H9 (cell line): Measurements from ENCODE around the gene GSN. TPM values are rescaled to one million over a fixed set of nuclear protein-coding genes. Genes with fewer than 3 reads are reported as not detected.

ENCODE experiments used
- DNase-seq: peaks from one replicate; pipeline ENCODE4 v3.0.0-alpha.2; 2017
- H2AFZ ChIP-seq: one replicate; pipeline ENCODE4 v1.6.1; 2013; ENCODE audit warnings: mild to moderate bottlenecking, low read length, control low read depth, moderate library complexity
- H2AK5ac ChIP-seq: 2 replicates; pipeline ENCODE4 v1.6.1; 2013; ENCODE audit warnings: low read length, control low read depth, mixed read lengths; ENCODE audit not compliant: insufficient read length
- H2BK120ac ChIP-seq: one replicate; pipeline ENCODE4 v1.6.1; 2013; ENCODE audit warnings: low read depth, mild to moderate bottlenecking, low read length, control low read depth, inconsistent platforms; ENCODE audit not compliant: poor library complexity, severe bottlenecking
- H2BK12ac ChIP-seq: 2 replicates; pipeline ENCODE4 v1.6.1; 2013; ENCODE audit warnings: low read length, control low read depth, mixed read lengths, low read depth; ENCODE audit not compliant: insufficient read length
- H2BK15ac ChIP-seq: 2 replicates; pipeline ENCODE4 v1.6.1; 2013; ENCODE audit warnings: low read depth, low read length, control low read depth
- H2BK20ac ChIP-seq: one replicate; pipeline ENCODE4 v1.6.1; 2013; ENCODE audit warnings: low read depth, mild to moderate bottlenecking, low read length, control low read depth, inconsistent platforms; ENCODE audit not compliant: poor library complexity, severe bottlenecking
- H2BK5ac ChIP-seq: 2 replicates; pipeline ENCODE4 v1.6.1; 2013; ENCODE audit warnings: low read length, control low read depth, mixed read lengths; ENCODE audit not compliant: insufficient read length
- H3K14ac ChIP-seq: 2 replicates; pipeline ENCODE4 v1.6.1; 2013; ENCODE audit warnings: low read length, control low read depth; ENCODE audit not compliant: insufficient read depth
- H3K18ac ChIP-seq: 2 replicates; pipeline ENCODE4 v1.6.1; 2013; ENCODE audit warnings: low read depth, mild to moderate bottlenecking, mixed read lengths, low read length, control low read depth; ENCODE audit not compliant: insufficient read length
- H3K23ac ChIP-seq: 2 replicates; pipeline ENCODE4 v1.6.1; 2013; ENCODE audit warnings: low read length, control low read depth, mixed read lengths, low read depth; ENCODE audit not compliant: insufficient read length
- H3K23me2 ChIP-seq: 2 replicates; pipeline ENCODE4 v1.6.1; 2013; ENCODE audit warnings: low read depth, mild to moderate bottlenecking, mixed read lengths, low read length, control low read depth; ENCODE audit not compliant: insufficient read length, poor library complexity, severe bottlenecking
- H3K27ac ChIP-seq: 2 replicates; pipeline ENCODE4 v1.5.1; 2013; ENCODE audit warnings: low read length, control low read depth, mixed read lengths, low read depth; ENCODE audit not compliant: insufficient read length
- H3K27me3 ChIP-seq: 2 replicates; pipeline ENCODE4 v1.6.1; 2013; ENCODE audit warnings: low read length, control low read depth, inconsistent platforms; ENCODE audit not compliant: insufficient read depth
- H3K4ac ChIP-seq: 2 replicates; pipeline ENCODE4 v1.6.1; 2013; ENCODE audit warnings: low read depth, mild to moderate bottlenecking, control low read depth, inconsistent platforms, low read length, moderate library complexity
- H3K4me1 ChIP-seq: 2 replicates; pipeline ENCODE4 v1.6.1; 2013; ENCODE audit warnings: low read length, control low read depth, inconsistent platforms; ENCODE audit not compliant: insufficient read depth
- H3K4me2 ChIP-seq: 2 replicates; pipeline ENCODE4 v1.6.1; 2013; ENCODE audit warnings: low read length, control low read depth, mixed read lengths; ENCODE audit not compliant: insufficient read length, insufficient read depth
- H3K56ac ChIP-seq: 2 replicates; pipeline ENCODE4 v1.6.1; 2013; ENCODE audit warnings: low read depth, mild to moderate bottlenecking, mixed read lengths, low read length, control low read depth; ENCODE audit not compliant: insufficient read length
- H3K79me1 ChIP-seq: 2 replicates; pipeline ENCODE4 v1.6.1; 2013; ENCODE audit warnings: low read depth, mild to moderate bottlenecking, moderate library complexity, low read length, control low read depth, inconsistent platforms; ENCODE audit not compliant: insufficient read depth, poor library complexity, severe bottlenecking
- H3K79me2 ChIP-seq: 2 replicates; pipeline ENCODE4 v1.6.1; 2013; ENCODE audit warnings: low read length, control low read depth, inconsistent platforms; ENCODE audit not compliant: insufficient read depth
- H3K9ac ChIP-seq: 2 replicates; pipeline ENCODE4 v1.6.1; 2013; ENCODE audit warnings: low read length, control low read depth, mixed read lengths; ENCODE audit not compliant: insufficient read length; ENCODE audit errors: extremely low read depth
- H3K9me3 ChIP-seq: one replicate; pipeline ENCODE4 v1.6.1; 2013; ENCODE audit warnings: low read depth, low read length, inconsistent platforms; ENCODE audit not compliant: control insufficient read depth
- H3T11ph ChIP-seq: one replicate; pipeline ENCODE4 v1.6.1; 2013; ENCODE audit warnings: mild to moderate bottlenecking, low read length, control low read depth, inconsistent platforms
- H4K20me1 ChIP-seq: one replicate; pipeline ENCODE4 v1.6.1; 2013; ENCODE audit not compliant: control insufficient read depth, insufficient read length, insufficient read depth
- H4K5ac ChIP-seq: 2 replicates; pipeline ENCODE4 v1.6.1; 2013; ENCODE audit warnings: low read depth, mild to moderate bottlenecking, mixed read lengths, low read length, control low read depth; ENCODE audit not compliant: insufficient read length
- H4K8ac ChIP-seq: replicated peaks from 2 replicates; pipeline ENCODE4 v1.6.1; 2013; ENCODE audit warnings: low read length, control low read depth, mixed read lengths, low read depth; ENCODE audit not compliant: insufficient read length
- H4K91ac ChIP-seq: 2 replicates; pipeline ENCODE4 v1.6.1; 2013; ENCODE audit warnings: low read depth, mild to moderate bottlenecking, moderate library complexity, mixed read lengths, low read length, control low read depth; ENCODE audit not compliant: insufficient read length
- H3K27ac Mint-ChIP-seq, 3 experiments: 2 replicates in 2 of 3; 3 replicates in 1 of 3; pipeline ENCODE4 v1.8.0; 2020 to 2021; ENCODE audit warnings: mixed read lengths in 3 of 3, mild to moderate bottlenecking in 1 of 3, moderate library complexity in 1 of 3
- H3K27me3 Mint-ChIP-seq: 2 replicates; pipeline ENCODE4 v1.8.0; 2021; ENCODE audit warnings: low read depth, mild to moderate bottlenecking, moderate library complexity, mixed read lengths
- H3K36me3 Mint-ChIP-seq, 3 experiments: 2 replicates in 2 of 3; 3 replicates in 1 of 3; pipeline ENCODE4 v1.8.0; 2020 to 2021; ENCODE audit warnings: low read depth in 3 of 3, mixed read lengths in 3 of 3; ENCODE audit not compliant: insufficient read depth in 1 of 3
- H3K4me1 Mint-ChIP-seq, 2 experiments: 2 replicates each; pipeline ENCODE4 v1.8.0; 2020; ENCODE audit warnings: mixed read lengths in 2 of 2
- H3K4me3 Mint-ChIP-seq, 2 experiments: 2 replicates in 1 of 2; 3 replicates in 1 of 2; pipeline ENCODE4 v1.8.0; 2020 to 2021; ENCODE audit warnings: mild to moderate bottlenecking in 2 of 2, mixed read lengths in 2 of 2, moderate library complexity in 1 of 2
- H3K9me3 Mint-ChIP-seq, 2 experiments: 2 replicates in 1 of 2; 3 replicates in 1 of 2; pipeline ENCODE4 v1.8.0; 2020; ENCODE audit warnings: mild to moderate bottlenecking in 2 of 2, mixed read lengths in 2 of 2, moderate library complexity in 1 of 2
- CTCF ChIP-seq: fragments of 200-600 bp; sonication (generic); conservative IDR thresholded peaks from 3 replicates; pipeline ENCODE4 v1.8.0; 2021; ENCODE audit warnings: antibody characterized with exemption, mild to moderate bottlenecking
- WGBS: extraction: QIAGEN DNeasy Blood & Tissue Kit; methylation state at CpG from one replicate; pipeline ENCODE4 v1.1.7; 2013; ENCODE audit warnings: missing lambda C conversion rate, low lambda C conversion rate, mixed read lengths; ENCODE audit not compliant: insufficient read length; ENCODE audit errors: extremely low coverage; 5-methylcytosine and 5-hydroxymethylcytosine counted together
- total RNA-seq: library from RNA; stranded (reverse); gene quantifications from 2 replicates; pipeline ENCODE4 v1.2.1, GENCODE V29; 2021

Gene GSN
- total RNA-seq, 1 experiment from 2014 or later: 14.9 TPM

- Histone ChIP-seq H2AFZ (no peak overlapping the region), H3K4me2 (no peak overlapping the region), H3K23me2 (no peaks in the 10 kb centered on the region), H2BK20ac (no peak overlapping the region), H2BK120ac (no peak overlapping the region), H3K9me3 (no peaks in the 10 kb centered on the region), H3K27me3 (peaks cover 4% of the 10 kb centered on the region; the same call in 1 of the 2 replicates), H2BK5ac (no peak overlapping the region), H3K9ac (no peak overlapping the region), H3K23ac (no peak overlapping the region), H4K8ac (no peak overlapping the region), H2BK12ac (no peak overlapping the region), H3K14ac (no peak overlapping the region), H4K20me1 (no peaks in the 10 kb centered on the region), H3K4me1 (peaks cover 7% of the 10 kb centered on the region), H4K91ac (no peak overlapping the region), H2AK5ac (no peak overlapping the region), H2BK15ac (no peak overlapping the region), H3K56ac (no peak overlapping the region), H3K79me1 (no peaks in the 10 kb centered on the region), H3K18ac (no peak overlapping the region), H3K79me2 (no peaks in the 10 kb centered on the region), H3K4ac (no peak overlapping the region), H4K5ac (no peak overlapping the region), H3T11ph (no peak overlapping the region), H3K27ac (no peak overlapping the region)
- H3K9me3 Mint-ChIP-seq: peaks cover 3 to 7% of the 10 kb centered on the region in 2 experiments; a peak in 3 of 5 replicates
- DNase-seq: no peak
- H3K27ac Mint-ChIP-seq: peak overlapping the region in 1 of 3 experiments; percentile 25; a peak in 1 of 7 replicates
- peaks cover 66% of the 10 kb centered on the region for H3K27me3 Mint-ChIP-seq
- H3K4me3 Mint-ChIP-seq: no peak overlapping the region
- no CpG with 5 or more reads among the region's 3 CpGs for WGBS
- H3K4me1 Mint-ChIP-seq: peaks cover 12 to 13% of the 10 kb centered on the region in 2 experiments
- no peaks in the 10 kb centered on the region; a peak in 1 of 7 replicates for H3K36me3 Mint-ChIP-seq
- TF ChIP-seq CTCF: no peak
These were observed 18.4 kb upstream of the GSN start for GRCh38 chr9:121249563-121249962.
